NCI-H2227 (cell line): ENCODE results near the gene SERPINA9.
"Not testable (repeated sequence)": the region's sequence is repeated elsewhere in the genome, so short reads cannot be mapped to it uniquely, and the experiment has no call there.

Experiments used
- DNase-seq: peaks from one replicate; lab custom pipeline; 2025; ENCODE audit not compliant: unreplicated experiment; lab: John Stamatoyannopoulos, UW

The SERPINA9 gene

GRCh38 chr14:94489336-94489735, 13.3 kb upstream of the SERPINA9 start:
- DNase-seq = no peak

GRCh38 chr14:94486883-94487282, 10.9 kb upstream of the SERPINA9 start:
- DNase-seq = no peak

- peak; percentile 66 for DNase-seq
These were observed 10.2 kb upstream of the SERPINA9 start for GRCh38 chr14:94485944-94486841.

- DNase-seq = no peak
These were observed 8.5 kb upstream of the SERPINA9 start for GRCh38 chr14:94484481-94484880.

GRCh38 chr14:94483729-94484275, 7.8 kb upstream of the SERPINA9 start:
- no peak for DNase-seq

GRCh38 chr14:94483071-94483451, 7.1 kb upstream of the SERPINA9 start:
- no peak for DNase-seq

GRCh38 chr14:94482132-94483070, 6.4 kb upstream of the SERPINA9 start:
- not testable (repeated sequence) for DNase-seq

GRCh38 chr14:94481468-94482131, 5.6 kb upstream of the SERPINA9 start:
- DNase-seq = no peak

- DNase-seq = no peak
These were observed 4.8 kb upstream of the SERPINA9 start for GRCh38 chr14:94480809-94481208.

GRCh38 chr14:94478420-94478819, 2.4 kb upstream of the SERPINA9 start:
- no peak for DNase-seq

- no peak for DNase-seq
These were observed 1.4 kb downstream of the SERPINA9 start for GRCh38 chr14:94474581-94475031.

- DNase-seq = no peak
These were observed 2.2 kb downstream of the SERPINA9 start for GRCh38 chr14:94473666-94474410.

GRCh38 chr14:94472842-94473241, 3.2 kb downstream of the SERPINA9 start:
- DNase-seq = no peak

GRCh38 chr14:94471045-94471444, 5.0 kb downstream of the SERPINA9 start:
- DNase-seq = no peak

- no peak for DNase-seq
These were observed 5.7 kb downstream of the SERPINA9 start for GRCh38 chr14:94470311-94470710.

- no peak for DNase-seq
These were observed 6.7 kb downstream of the SERPINA9 start for GRCh38 chr14:94469261-94469660.

- no peak for DNase-seq
These were observed 8.1 kb downstream of the SERPINA9 start for GRCh38 chr14:94467728-94468520.

- DNase-seq = no peak
These were observed 9.2 kb downstream of the SERPINA9 start for GRCh38 chr14:94466706-94467370.

GRCh38 chr14:94465042-94465441, 11.0 kb downstream of the SERPINA9 start:
- no peak for DNase-seq
